Frontal cortex (tissue), 4 donors: Measurements from ENCODE around the gene PLCG2. TPM values are rescaled to one million over a fixed set of nuclear protein-coding genes. Genes with fewer than 3 reads are reported as not detected.
"Not testable (repeated sequence)": the region's sequence is repeated elsewhere in the genome, so short reads cannot be mapped to it uniquely, and the experiment has no call there.

Experiments used
- DNase-seq, 2 donors: peaks; one replicate each; pipeline ENCODE4 v3.0.0; 2012; ENCODE audit warnings: low spot score in 2 of 2
- FAIRE-seq: peaks from 2 replicates; lab custom pipeline; 2012; peaks lifted over from hg19 to GRCh38; lab: Jason Lieb, UNC
- total RNA-seq: library from RNA; depleted of rRNA; stranded (reverse); fragments of >200 nt; gene quantifications from one replicate; pipeline ENCODE4 v1.2.3, GENCODE V29; 2014
- donor health status: control.
- donor health status: control.
- donor health status: control.

The PLCG2 gene
- total RNA-seq, 1 donor from 2014 or later = 1.2 TPM

- DNase-seq (no peak), FAIRE-seq (no peak)
Measured at GRCh38 chr16:82007189-82007588, 228.1 kb downstream of the PLCG2 start.

GRCh38 chr16:82008957-82009592 lies 230.0 kb downstream of the PLCG2 start:
- no peak for DNase-seq
- FAIRE-seq = no peak

- not testable (repeated sequence) for DNase-seq, FAIRE-seq
Measured at GRCh38 chr16:82009789-82010188, 230.7 kb downstream of the PLCG2 start.

- no peak for FAIRE-seq
- DNase-seq = no peak
Measured at GRCh38 chr16:82010649-82011048, 231.6 kb downstream of the PLCG2 start.

- DNase-seq (no peak), FAIRE-seq (no peak)
Measured at GRCh38 chr16:82011199-82011641, 232.1 kb downstream of the PLCG2 start, which contains the start of gene SDR42E1. TSS of gene SDR42E1 (minus strand) at chr16:82011470. CDS start at chr16:82000858, 10,612 bp downstream.

Other genes with a start within 250 kb of the PLCG2 start
- gene SDR42E1, start 232.2 kb downstream of the PLCG2 start, total RNA-seq = 0.41 TPM